HG03575 (cell line): ENCODE data around the gene KCND2.

Source experiments
- ATAC-seq: cut with Tn5 transposase; IDR thresholded peaks from one replicate; pipeline ENCODE4 v1.9.1; 2021; ENCODE audit not compliant: unreplicated experiment, insufficient number of reproducible peaks, low FRiP score; ENCODE audit errors: extremely low read depth

Gene KCND2

DNA sequence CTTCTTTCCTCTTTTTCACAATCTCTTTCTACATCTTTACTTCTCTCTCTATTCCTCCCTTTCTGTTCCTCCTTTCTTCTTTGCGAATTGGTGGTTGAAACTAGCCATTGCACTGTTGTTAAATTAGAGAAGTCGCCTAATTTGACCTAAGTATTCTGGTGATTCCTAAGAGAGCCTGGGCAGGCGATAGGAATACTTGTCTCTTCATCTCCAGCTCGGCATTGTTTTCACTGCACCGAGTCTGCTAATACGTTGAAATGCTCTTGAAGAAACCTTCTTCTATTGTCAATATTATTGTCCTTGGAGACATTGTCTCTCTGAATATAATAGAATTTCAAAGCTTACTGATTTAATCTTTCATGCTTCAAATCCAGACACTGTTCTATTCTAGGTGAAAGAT is 31.7 kb downstream of the KCND2 start:
- ATAC-seq = no peak

GRCh38 chr7:120307991-120308545 is 35.1 kb downstream of the KCND2 start:
- no peak for ATAC-seq

DNA sequence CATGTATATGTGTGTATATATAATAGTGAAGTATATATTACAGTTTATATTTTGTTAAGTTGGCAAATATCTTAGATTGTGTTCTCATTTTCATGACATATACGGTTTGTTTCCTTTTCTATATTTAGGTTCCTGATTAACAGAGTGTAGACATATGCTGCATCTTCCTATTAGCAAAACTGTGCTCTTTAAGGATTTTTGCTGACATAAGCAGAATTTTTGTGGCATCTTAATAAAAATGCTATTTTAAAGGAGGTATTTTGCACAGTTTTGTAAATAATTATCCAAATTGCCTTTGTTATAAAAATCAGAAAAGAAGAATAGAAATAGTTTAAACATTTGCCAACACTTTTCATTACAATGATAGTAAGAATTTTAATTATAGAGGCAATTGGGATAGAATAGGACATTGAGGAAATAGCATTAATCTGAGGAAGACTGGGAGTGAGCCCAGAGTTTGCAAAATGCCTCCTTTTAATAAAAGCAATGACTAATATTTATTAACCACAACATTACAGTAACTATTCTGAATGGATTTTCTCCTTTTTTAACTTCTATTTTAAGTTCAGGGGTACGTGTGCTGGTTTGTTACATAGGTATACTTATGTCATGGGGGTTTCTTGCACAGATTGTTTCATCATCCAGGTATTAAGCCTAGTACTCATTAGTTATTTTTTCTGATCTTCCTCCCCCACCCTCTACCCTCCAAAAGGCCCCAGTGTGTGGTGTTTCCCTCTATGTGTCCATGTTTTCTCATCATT is 38.2 kb downstream of the KCND2 start:
- no peak for ATAC-seq

GRCh38 chr7:120320218-120320961 is 47.4 kb downstream of the KCND2 start:
- ATAC-seq = no peak

DNA sequence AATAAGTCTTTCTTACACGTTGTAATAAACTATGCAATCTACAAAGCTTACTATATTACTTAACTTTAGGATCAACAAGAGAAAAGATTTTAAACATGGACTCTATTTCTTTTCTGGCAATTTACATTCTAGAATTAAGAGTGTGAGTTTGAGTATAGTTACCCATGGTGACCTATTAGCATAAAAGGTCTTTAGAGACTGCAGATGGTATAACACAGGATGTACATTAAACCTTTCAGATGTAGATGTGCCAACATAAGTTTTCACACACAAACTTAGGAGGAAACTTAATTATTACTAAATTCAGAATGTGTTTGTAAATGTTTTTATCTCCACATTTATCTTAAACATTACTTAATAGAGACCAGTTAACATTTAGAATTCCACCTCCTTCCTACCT is 54.1 kb downstream of the KCND2 start:
- ATAC-seq = no peak

DNA sequence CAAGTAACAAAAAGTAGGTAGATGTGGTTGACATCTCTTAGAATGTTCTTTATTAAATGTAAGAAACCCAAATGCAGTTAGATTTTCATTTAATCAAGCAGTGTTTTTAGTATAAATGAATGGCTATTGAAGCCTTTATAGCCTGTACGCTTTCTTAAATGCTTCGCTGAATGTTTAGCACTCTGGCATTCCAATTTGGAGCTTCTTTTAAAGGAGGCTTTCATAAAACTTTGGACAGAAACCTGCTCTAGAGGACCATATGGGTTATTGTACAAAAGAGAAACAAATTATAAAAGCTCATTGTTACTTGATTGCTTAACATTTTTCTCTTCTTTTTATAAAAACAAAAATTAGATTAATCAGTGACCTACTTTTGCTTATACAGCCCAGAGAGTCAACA is 59.5 kb downstream of the KCND2 start:
- no peak for ATAC-seq

DNA sequence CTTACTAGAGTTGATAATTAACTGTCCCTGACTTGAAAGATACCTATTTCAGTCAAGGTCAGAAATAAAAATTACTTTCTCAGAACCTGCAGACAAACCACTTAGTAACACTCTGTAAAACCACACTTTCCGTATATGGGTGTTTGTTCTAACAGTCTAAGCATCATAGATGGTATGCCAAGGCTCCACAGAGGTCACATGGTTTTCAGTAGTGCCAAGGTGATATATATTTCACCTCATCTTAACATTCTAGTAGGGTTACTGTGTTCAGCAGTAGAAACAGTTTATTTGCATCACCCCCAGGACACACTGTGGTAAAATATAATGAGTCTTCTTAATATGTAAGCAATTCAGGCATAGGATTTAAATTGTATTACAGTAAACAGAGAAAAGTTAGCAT is 61.5 kb downstream of the KCND2 start:
- peak; percentile 90 for ATAC-seq

DNA sequence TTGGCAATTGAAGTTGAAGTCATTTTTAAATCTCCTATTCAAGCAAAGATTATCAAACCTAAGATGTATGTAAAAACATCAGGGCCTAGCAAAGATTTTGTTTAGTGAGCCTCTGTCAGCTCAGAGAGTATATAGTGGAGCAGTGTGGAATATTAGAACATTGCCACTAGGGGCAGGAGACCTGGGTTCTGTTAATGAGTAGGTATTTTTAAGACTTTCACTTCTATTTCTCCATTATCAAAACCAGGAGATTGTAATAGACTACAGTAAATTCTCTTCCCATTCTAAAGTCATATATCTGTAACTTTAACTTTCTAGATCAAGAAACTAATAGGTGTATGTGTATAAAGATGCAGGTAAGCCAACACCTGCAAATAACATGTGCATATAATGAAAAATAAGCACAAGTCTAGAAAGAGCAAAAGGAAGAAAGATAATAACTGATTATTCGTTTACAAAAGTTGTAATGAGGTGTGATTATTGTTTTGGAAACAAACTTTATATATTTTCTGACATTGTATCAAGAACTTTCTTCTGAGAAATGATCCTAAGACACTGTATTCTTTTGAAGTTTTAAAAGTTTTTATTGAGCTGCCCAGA is 64.4 kb downstream of the KCND2 start:
- no peak for ATAC-seq

DNA sequence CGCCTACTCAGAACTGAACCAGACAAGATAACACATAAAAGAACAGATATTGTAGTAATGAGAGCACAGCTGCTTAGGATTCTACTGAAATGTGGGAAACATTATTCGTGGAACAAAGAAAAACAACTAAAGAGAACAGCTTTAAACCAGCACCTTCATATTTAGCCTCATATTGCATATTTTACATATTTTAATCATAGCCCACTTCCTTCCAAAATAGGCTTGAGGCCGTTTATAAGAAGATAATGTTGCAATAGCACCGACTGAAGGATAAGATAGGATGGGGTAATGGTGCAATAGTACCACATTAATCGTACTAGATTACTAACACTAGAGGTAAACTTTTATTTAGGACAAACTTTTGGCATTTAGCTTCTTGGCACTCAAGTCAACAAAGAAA is 71.3 kb downstream of the KCND2 start:
- ATAC-seq = no peak

DNA sequence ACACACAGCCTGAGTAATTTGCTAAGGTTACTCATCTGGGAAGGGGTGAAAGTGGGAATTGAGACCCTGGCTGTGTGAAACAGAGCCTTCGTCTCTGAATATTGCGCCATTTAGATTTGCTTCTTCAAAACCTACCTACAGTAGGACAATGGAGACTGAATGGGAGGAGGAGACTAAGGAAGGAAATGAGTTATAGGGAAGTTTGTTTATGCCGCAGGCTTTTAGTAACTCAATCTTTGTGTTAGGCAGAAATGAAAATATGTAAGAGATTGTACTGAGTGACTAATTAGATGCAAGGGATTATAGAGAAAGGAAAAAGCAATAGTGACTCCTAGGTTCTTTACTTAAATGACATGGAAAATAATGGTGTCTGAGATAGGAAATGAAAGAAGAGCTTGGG is 80.2 kb downstream of the KCND2 start:
- no peak for ATAC-seq

- ATAC-seq = peak; percentile 94
These were observed 87.9 kb downstream of the KCND2 start for GRCh38 chr7:120360918-120361317.

DNA sequence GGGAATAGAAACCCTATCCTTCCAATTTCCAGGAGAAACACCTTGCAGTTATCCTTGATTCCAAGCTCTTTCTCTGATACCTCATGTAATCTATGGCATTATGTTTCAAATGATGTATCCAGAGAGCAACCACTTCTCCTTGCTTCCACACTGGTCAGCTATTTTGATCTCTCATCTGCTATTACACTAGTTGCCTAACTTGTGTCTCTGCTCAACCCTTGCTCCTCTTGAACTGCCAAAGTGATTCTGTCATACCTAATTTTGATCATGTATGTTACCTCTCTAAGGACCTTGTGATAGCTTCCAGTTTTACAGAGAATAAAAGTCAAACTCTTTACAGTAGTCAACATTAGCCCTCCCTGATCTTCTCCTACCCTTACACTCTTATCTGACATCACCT is 90.4 kb downstream of the KCND2 start:
- no peak for ATAC-seq

DNA sequence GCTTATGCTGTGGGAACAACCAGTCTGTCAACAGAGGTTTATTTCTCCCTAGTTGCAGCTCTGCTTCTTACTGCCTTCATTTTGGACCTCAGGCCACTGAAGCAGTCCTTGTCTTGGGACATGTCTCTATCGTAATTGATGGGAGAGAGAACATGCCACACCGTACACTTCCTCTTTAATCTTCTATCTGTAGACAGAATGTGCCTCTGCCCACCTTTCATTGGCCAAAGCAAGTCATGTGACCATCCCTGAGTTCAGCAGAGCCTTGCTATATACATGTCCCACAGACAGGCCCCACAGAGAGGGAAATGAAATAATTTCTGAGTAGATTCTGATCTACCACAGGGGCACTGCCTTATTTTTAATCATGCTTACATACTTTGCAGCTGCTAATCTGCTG is 98.0 kb downstream of the KCND2 start:
- ATAC-seq = no peak

GRCh38 chr7:120373174-120373573 is 100.2 kb downstream of the KCND2 start:
- ATAC-seq = no peak

DNA sequence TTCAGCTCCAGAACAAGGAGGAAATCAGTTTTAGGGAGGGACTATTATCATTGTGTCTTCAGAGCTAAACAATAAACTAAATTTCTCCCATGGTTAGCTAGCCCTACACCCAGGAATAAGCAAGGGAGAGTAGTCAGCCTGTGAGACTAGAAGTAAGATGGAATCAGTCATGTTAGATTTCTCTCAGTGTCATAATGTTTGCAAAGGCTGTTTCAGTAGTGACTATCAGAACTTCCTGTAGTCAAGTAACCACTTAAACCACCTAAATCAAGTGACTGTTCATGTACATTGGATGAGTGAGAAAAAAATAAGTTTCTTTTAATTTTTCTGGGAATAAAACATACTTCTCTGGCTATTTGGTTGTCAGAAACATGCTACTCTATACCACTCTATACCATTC is 121.6 kb downstream of the KCND2 start:
- peak; percentile 32 for ATAC-seq

DNA sequence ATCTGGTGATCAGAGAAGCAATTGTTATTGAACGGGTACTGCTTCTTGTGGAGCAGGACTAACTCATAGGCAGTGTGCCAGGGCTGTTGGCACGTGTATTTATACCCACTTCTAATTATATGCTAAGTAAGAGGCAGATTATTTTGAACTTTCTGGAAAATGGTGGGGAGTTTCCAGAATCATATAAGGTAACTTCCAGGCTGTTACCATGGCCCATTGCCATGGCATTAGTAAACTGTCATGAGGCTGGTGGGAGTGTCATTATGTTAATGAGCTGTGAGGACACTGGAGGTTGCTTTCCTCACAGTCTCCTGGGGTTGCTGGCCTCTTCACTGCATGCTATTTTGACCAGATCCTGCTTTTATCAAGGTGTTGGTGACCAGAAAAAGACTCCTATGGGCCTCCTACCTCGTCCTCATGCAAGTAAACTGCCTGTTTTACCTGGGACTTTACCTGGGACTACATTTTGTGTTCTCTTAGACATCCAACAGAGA is 122.6 kb downstream of the KCND2 start:
- ATAC-seq = peak; percentile 63

- ATAC-seq = no peak
These were observed 125.5 kb downstream of the KCND2 start for GRCh38 chr7:120398284-120399000.

GRCh38 chr7:120400806-120401455 is 128.0 kb downstream of the KCND2 start:
- ATAC-seq = no peak
